Lower lobe of right lung (tissue), 2 donors: ENCODE data around the gene SLC66A2. TPM values are rescaled to one million over a fixed set of nuclear protein-coding genes. Genes with fewer than 3 reads are reported as not detected.

ENCODE experiments used
- ATAC-seq, 2 donors: fragments of 200-7000 bp; cut with Tn5 transposase; one replicate each; pipeline ENCODE4 v1.9.1; 2020 to 2022; ENCODE audit warnings: mild to moderate bottlenecking in 2 of 2, moderate library complexity in 2 of 2
- DNase-seq: peaks from one replicate; pipeline ENCODE4 v3.0.0-alpha.2; 2020
- H3K27ac ChIP-seq: fragments of 200-600 bp; one replicate; pipeline ENCODE4 v1.8.0; 2022
- H3K27me3 ChIP-seq: fragments of 200-600 bp; one replicate; pipeline ENCODE4 v1.8.0; 2022; ENCODE audit warnings: low read depth
- H3K36me3 ChIP-seq: fragments of 200-600 bp; one replicate; pipeline ENCODE4 v1.8.0; 2022; ENCODE audit warnings: mild to moderate bottlenecking
- H3K4me1 ChIP-seq: fragments of 200-600 bp; one replicate; pipeline ENCODE4 v1.8.0; 2022
- H3K4me3 ChIP-seq: fragments of 200-600 bp; one replicate; pipeline ENCODE4 v1.8.0; 2022; ENCODE audit warnings: mild to moderate bottlenecking
- H3K9me3 ChIP-seq: fragments of 200-600 bp; one replicate; pipeline ENCODE4 v1.8.0; 2022
- intact Hi-C: fragments of 100-400 bp; cut with DNase I; formaldehyde crosslinking; loops from one replicate; pipeline ENCODE4 v1.11.0; 2022
- total RNA-seq: library from RNA; stranded (reverse); fragmentation: NEBNext Ultra II Directional; extraction: Animal tissue kit (Norgen Biotek cat#: 25700); gene quantifications from one replicate; pipeline ENCODE4 v1.2.1, GENCODE V29; 2021
- TF ChIP-seq, protein P1 (sequence below): fragments of 200-600 bp; IDR thresholded peaks from one replicate; pipeline ENCODE4 v1.8.0; 2022; ENCODE audit warnings: antibody characterized with exemption, mild to moderate bottlenecking
- donor health status: DM: no; HTN: yes; CAD: no; lungs with severe emphysema.

The SLC66A2 gene
- total RNA-seq, 1 donor from 2014 or later: 54.2 TPM

DNA sequence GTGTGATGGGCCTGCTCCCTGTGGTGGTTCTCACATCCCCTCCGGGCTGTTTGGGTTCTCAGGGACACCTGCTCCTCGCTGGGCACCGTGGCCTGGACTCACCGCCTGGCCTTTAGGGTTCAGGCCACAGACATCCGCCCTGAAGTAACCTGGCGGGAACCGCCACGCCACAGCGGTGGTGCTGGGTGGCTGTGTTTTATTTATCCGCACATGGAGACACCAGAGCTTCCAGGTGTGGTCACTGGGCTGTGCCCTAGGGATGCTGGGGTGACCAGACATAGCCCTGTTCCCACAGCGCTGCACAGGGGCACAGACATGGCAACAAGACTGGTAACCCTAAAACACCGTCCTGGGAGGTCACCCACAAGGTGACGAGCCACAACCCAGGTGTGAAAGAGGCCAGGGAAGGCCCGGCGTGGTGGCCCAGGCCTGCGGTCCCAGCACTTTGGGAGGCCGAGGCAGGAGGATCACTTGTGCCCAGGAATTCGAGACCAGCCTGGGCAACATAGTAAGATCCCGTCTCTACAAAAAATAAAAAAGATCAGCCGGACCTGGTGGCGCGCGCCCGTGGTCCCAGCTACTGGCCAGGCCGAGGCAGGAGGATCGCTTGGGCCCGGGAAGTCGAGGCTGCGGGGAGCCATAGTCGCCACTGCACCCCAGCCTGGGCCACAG lies 12.3 kb upstream of the SLC66A2 start:
- ATAC-seq: no peak
- no peak for DNase-seq
- Histone ChIP-seq H3K4me3 (peak overlapping the region; percentile 67), H3K27ac (peak overlapping the region; percentile 85), H3K4me1 (peaks cover 42% of the 10 kb centered on the region), H3K36me3 (peaks cover 18% of the 10 kb centered on the region), H3K27me3 (no peaks in the 10 kb centered on the region), H3K9me3 (no peaks in the 10 kb centered on the region)
- intact Hi-C loops: no loop called here
- TF ChIP-seq, protein P1, sequence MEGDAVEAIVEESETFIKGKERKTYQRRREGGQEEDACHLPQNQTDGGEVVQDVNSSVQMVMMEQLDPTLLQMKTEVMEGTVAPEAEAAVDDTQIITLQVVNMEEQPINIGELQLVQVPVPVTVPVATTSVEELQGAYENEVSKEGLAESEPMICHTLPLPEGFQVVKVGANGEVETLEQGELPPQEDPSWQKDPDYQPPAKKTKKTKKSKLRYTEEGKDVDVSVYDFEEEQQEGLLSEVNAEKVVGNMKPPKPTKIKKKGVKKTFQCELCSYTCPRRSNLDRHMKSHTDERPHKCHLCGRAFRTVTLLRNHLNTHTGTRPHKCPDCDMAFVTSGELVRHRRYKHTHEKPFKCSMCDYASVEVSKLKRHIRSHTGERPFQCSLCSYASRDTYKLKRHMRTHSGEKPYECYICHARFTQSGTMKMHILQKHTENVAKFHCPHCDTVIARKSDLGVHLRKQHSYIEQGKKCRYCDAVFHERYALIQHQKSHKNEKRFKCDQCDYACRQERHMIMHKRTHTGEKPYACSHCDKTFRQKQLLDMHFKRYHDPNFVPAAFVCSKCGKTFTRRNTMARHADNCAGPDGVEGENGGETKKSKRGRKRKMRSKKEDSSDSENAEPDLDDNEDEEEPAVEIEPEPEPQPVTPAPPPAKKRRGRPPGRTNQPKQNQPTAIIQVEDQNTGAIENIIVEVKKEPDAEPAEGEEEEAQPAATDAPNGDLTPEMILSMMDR: no peak

DNA sequence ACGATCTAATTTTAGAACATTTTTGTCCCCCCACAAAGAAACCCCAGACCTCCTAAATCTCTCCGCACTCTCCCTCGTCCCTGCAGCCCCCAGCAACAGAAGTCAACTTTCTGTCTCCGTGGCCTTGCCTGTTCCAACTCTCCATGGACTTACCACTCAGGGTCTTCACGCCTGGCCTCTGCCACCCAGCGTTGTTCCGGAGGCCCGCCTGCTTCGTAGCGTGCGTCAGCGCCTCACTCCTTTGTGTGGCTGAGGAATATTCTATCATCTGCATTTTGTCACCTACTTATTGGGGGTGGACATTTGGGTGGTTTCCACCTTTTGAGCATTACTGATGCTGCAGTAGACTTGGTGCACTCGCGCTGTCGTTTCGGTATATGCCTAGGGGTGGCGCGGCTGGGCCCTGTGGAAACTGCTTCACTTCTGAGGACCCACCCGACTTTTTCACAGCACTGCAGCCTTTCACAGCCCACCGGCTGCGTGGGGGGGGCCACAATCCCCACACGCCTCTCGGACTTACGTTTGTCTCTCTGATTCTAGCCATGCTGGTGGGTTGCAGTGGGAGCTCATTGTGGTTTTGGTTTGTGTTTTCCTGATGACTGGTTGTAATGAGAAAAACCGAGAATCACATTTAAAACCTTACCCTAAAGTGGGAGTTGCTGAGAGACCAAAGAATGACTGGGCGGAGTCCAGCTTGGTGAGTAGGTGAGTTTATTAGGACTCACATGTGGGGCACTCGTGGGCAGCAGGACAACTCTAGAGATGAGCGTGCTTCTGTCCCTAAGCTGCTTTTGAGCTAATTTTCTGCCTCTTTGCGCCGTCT lies 11.6 kb upstream of the SLC66A2 start:
- Histone ChIP-seq H3K4me1 (peaks cover 42% of the 10 kb centered on the region), H3K9me3 (no peaks in the 10 kb centered on the region), H3K36me3 (peaks cover 10% of the 10 kb centered on the region), H3K27ac (peak overlapping the region; percentile 85), H3K4me3 (no peak overlapping the region), H3K27me3 (no peaks in the 10 kb centered on the region)
- TF ChIP-seq, protein P1: no peak
- ATAC-seq (no peak), DNase-seq (no peak)
- intact Hi-C loops: no loop called here

DNA sequence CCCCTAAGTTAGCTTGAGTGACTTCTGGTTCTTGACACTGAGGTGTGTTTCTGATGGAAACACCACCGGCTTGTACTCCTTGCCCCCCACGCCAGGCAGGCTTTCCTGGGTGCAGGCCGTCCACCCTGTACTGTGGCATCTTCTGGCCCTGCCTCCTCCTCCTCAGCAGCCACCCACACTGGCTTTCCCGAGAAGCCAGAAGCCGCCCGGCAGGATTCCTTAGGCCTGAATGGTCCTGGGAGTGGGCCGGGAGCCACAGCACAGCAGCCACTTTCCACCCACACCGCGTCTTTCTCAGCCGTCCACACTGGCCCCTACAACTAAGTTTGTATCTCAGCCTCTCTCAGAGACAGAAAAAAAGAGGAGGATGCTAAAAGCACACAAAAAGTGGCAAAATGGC lies 10.9 kb upstream of the SLC66A2 start:
- H3K27ac ChIP-seq: peak overlapping the region; percentile 85
- intact Hi-C loops: no loop called here
- TF ChIP-seq, protein P1: no peak
- peaks cover 42% of the 10 kb centered on the region for H3K4me1 ChIP-seq
- ATAC-seq: peak; percentile 77
- no peak overlapping the region for H3K4me3 ChIP-seq
- H3K27me3 ChIP-seq: no peaks in the 10 kb centered on the region
- H3K9me3 ChIP-seq: no peaks in the 10 kb centered on the region
- H3K36me3 ChIP-seq: peaks cover 5% of the 10 kb centered on the region
- DNase-seq: peak; percentile 84

DNA sequence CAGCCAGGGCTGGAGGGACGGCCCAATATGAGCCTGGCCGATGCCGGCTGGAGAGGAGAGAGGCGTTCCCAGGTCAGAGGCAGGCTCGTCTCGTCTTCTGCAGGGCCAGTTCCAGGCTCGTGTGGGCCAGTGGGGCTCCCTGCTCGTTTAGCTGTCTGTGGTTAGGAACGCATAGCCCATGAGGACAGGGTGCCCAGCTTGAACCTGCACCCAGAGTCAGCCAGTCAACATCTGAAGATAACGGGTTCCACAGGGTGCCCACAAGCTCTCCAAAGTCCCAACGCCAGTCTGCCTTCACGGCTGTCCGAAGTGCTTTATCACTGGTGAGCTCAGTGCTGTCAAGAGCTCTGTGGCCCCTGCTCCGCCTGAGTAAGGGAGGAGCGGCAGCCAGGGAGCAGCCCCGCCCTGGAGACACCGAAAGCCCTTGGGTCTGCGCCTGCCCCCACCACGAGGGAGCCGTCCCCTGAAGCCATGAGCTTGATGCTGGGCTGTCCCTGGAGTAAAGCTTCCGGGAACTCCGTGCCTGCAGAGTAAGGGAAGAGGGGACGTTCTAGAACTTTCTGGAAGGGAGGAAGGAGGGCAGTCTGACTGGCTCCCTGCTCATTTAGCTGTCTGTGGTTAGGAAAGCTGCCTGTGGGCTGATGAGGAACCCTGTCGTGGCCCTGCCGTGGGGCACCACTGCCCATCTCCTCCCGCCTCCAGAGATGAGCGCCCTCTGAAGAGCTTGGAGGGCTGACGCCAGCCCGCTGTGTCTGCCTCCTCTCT lies 10.3 kb upstream of the SLC66A2 start:
- Histone ChIP-seq H3K27me3 (no peaks in the 10 kb centered on the region), H3K27ac (peak overlapping the region; percentile 85), H3K4me1 (peaks cover 42% of the 10 kb centered on the region), H3K36me3 (no peaks in the 10 kb centered on the region), H3K4me3 (no peak overlapping the region), H3K9me3 (no peaks in the 10 kb centered on the region)
- TF ChIP-seq, protein P1: no peak
- ATAC-seq: peak; percentile 74 to 77
- intact Hi-C loops: no loop called here
- peak; percentile 77 for DNase-seq

DNA sequence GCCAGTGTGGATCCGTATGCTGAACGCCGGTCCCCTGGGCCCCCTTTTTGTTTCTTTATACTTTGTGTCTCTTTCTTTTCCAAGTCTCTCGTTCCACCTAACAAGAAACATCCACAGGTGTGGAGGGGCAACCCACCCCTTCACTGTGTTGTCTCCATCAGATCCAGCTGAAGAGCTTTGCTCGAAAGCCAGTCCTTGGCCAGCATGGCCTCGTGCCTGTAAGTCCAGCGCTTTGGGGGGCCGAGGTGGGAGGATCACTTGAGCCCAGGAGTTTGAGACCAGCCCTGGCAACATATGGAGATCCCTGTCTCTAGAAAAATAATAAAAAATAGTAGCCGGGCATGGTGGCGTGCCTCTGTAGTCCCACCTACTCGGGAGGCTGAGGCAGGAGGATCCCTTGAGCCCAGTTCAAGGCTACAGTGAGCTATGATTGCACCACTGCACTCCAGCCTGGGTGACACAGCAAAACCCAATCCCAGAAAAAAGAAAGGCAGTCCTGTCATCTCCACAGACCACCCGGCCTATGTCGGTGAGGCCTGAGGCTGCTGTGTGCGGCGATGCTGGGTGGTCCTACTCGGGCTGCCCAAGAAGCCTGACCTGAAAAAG lies 9.6 kb upstream of the SLC66A2 start:
- TF ChIP-seq, protein P1: no peak
- Histone ChIP-seq H3K9me3 (no peaks in the 10 kb centered on the region), H3K4me3 (no peak overlapping the region), H3K27ac (peak overlapping the region; percentile 85), H3K4me1 (peaks cover 42% of the 10 kb centered on the region), H3K36me3 (no peaks in the 10 kb centered on the region), H3K27me3 (no peaks in the 10 kb centered on the region)
- peak; percentile 25 for DNase-seq
- intact Hi-C loops: no loop called here
- ATAC-seq: no peak
